Measurements from ENCODE around the gene MB. TPM values are rescaled to one million over a fixed set of nuclear protein-coding genes. Genes with fewer than 3 reads are reported as not detected.

Gene MB
- total RNA-seq, 2 donors from 2014 or later: 1.4 to 2.6 TPM

DNA sequence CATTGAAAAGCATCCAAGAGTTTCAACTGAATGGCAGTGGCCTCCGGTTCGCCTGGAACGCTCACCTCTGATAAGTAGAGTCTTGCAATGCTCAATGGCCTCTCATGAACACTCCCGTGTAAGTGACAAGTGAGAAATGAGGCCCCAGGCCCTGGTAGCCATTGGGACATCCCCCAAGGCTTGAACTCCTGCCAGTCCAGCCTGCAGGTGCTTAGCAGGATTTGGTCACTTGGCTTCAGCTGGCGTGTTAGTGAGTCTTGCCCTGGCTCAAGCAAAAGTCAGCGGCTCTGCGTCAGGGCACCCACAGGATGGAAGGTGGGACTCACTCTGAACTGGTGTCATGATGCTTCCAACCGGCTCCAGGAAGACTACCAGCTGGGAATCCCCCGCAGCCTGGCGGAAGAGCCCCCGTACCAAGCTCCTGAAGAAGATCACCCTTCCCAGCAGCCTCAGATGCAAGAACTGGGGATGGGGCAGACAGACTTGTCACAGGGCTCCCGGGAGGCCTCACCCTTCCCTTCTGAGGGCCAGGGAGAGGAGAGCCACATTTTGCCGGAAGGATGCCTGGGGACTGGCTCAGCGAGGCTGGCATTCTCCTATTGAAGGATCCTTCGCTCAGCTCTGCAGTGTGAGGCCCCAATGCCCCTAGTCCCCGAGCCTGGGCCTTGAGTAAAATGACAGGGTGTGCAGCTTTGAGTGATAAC, 19.3 kb downstream of the MB start:
- H3K27me3 Mint-ChIP-seq (ENCODE audit: insufficient read depth): no peaks in the 10 kb centered on the region
- Histone ChIP-seq H3K27me3 (ENCODE audit: control insufficient read depth, insufficient read depth, low read length, poor library complexity, severe bottlenecking) (no peaks in the 10 kb centered on the region), H3K9ac (ENCODE audit: extremely low read depth, low read length, poor library complexity, severe bottlenecking) (no peak overlapping the region), H3K4me1 (ENCODE audit: control insufficient read depth, insufficient read depth, low read length) (peaks cover 9% of the 10 kb centered on the region), H3K4me3 (ENCODE audit: low read length) (no peak overlapping the region), H3K36me3 (ENCODE audit: control insufficient read depth, insufficient read depth, low read length) (no peaks in the 10 kb centered on the region), H3K9me3 (ENCODE audit: control insufficient read depth, low read length) (no peaks in the 10 kb centered on the region), H3K27ac (ENCODE audit: low read depth, low read length) (no peak overlapping the region)
- peaks cover 13% of the 10 kb centered on the region for H3K4me1 Mint-ChIP-seq
- H3K27ac Mint-ChIP-seq: no peak overlapping the region
- peaks cover 4% of the 10 kb centered on the region for H3K36me3 Mint-ChIP-seq (ENCODE audit: low read depth)
- no peak for DNase-seq
- 93% methylated on average over 10 to 16 of the region's 16 CpGs for WGBS, 2 experiments (ENCODE audit: insufficient coverage in 1 of 2, insufficient read length in 1 of 2)
- H3K4me3 Mint-ChIP-seq: no peak overlapping the region
- peaks cover 1% of the 10 kb centered on the region for H3K9me3 Mint-ChIP-seq
- TF ChIP-seq, protein P1, sequence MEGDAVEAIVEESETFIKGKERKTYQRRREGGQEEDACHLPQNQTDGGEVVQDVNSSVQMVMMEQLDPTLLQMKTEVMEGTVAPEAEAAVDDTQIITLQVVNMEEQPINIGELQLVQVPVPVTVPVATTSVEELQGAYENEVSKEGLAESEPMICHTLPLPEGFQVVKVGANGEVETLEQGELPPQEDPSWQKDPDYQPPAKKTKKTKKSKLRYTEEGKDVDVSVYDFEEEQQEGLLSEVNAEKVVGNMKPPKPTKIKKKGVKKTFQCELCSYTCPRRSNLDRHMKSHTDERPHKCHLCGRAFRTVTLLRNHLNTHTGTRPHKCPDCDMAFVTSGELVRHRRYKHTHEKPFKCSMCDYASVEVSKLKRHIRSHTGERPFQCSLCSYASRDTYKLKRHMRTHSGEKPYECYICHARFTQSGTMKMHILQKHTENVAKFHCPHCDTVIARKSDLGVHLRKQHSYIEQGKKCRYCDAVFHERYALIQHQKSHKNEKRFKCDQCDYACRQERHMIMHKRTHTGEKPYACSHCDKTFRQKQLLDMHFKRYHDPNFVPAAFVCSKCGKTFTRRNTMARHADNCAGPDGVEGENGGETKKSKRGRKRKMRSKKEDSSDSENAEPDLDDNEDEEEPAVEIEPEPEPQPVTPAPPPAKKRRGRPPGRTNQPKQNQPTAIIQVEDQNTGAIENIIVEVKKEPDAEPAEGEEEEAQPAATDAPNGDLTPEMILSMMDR (conservative IDR thresholded peaks at IDR 0.05): no peak

DNA sequence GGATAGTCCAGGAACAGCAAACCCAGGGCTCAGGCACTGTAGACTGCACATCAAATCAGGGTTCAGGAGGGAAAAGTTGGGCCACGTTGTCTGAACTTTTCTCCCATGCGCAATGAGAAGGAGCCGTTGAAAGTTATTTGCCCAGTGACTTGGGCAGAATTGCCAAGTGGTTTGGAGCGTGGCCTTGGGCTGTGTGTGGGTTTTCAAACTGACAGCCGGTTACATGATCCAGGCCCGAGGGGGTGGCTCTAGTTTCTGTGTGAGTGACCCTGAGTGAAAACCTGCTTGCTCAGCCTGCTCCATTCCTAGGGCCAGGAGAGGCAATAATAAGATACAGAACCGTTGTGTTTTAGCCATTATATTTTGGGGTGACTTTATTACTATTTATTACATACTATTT, 20.3 kb downstream of the MB start:
- H3K9me3 Mint-ChIP-seq: peaks cover 1% of the 10 kb centered on the region
- H3K4me3 Mint-ChIP-seq: no peak overlapping the region
- H3K27me3 Mint-ChIP-seq (ENCODE audit: insufficient read depth): no peaks in the 10 kb centered on the region
- H3K27ac Mint-ChIP-seq: no peak overlapping the region
- peaks cover 9% of the 10 kb centered on the region for H3K4me1 ChIP-seq (ENCODE audit: control insufficient read depth, insufficient read depth, low read length)
- 95 to 97% methylated on average over 6 of the region's 7 CpGs for WGBS, 2 experiments (ENCODE audit: insufficient coverage in 1 of 2, insufficient read length in 1 of 2)
- H3K27ac ChIP-seq (ENCODE audit: low read depth, low read length): no peak overlapping the region
- no peak for DNase-seq
- H3K27me3 ChIP-seq (ENCODE audit: control insufficient read depth, insufficient read depth, low read length, poor library complexity, severe bottlenecking): no peaks in the 10 kb centered on the region
- no peaks in the 10 kb centered on the region for H3K36me3 ChIP-seq (ENCODE audit: control insufficient read depth, insufficient read depth, low read length)
- H3K4me3 ChIP-seq (ENCODE audit: low read length): no peak overlapping the region
- H3K4me1 Mint-ChIP-seq: peaks cover 17% of the 10 kb centered on the region
- H3K9ac ChIP-seq (ENCODE audit: extremely low read depth, low read length, poor library complexity, severe bottlenecking): no peak overlapping the region
- H3K36me3 Mint-ChIP-seq (ENCODE audit: low read depth): peaks cover 4% of the 10 kb centered on the region
- TF ChIP-seq, protein P1 (conservative IDR thresholded peaks at IDR 0.05): no peak
- H3K9me3 ChIP-seq (ENCODE audit: control insufficient read depth, low read length): no peaks in the 10 kb centered on the region

DNA sequence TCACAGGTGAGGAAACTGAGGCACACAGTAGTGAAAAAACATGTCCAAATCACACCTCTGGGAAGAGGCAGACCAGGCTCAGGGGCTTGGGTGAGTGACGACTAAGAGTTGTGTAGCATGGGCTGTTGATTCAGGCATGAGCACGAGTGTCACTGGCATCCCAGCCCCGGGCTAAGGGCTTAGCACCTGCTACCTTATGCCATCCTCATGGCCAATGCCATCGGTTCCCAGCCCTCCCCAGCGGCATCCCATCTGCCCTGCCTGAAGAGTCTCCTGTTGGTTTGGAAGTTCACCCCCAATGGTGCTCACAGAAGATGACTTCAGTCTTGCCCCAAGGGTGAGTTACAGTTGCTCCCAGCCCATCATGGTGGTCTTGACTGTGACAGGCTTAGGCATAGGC, 22.4 kb downstream of the MB start:
- peaks cover 9% of the 10 kb centered on the region for H3K4me1 ChIP-seq (ENCODE audit: control insufficient read depth, insufficient read depth, low read length)
- WGBS, 2 experiments (ENCODE audit: insufficient coverage in 1 of 2, insufficient read length in 1 of 2): 85 to 97% methylated on average over 2 to 5 of the region's 5 CpGs
- Mint-ChIP-seq H3K27ac (peak overlapping the region; percentile 56), H3K27me3 (ENCODE audit: insufficient read depth) (no peaks in the 10 kb centered on the region), H3K4me3 (no peak overlapping the region), H3K9me3 (peaks cover 1% of the 10 kb centered on the region), H3K4me1 (peaks cover 17% of the 10 kb centered on the region), H3K36me3 (ENCODE audit: low read depth) (peaks cover 4% of the 10 kb centered on the region)
- H3K9ac ChIP-seq (ENCODE audit: extremely low read depth, low read length, poor library complexity, severe bottlenecking): no peak overlapping the region
- H3K36me3 ChIP-seq (ENCODE audit: control insufficient read depth, insufficient read depth, low read length): no peaks in the 10 kb centered on the region
- H3K27me3 ChIP-seq (ENCODE audit: control insufficient read depth, insufficient read depth, low read length, poor library complexity, severe bottlenecking): no peaks in the 10 kb centered on the region
- no peaks in the 10 kb centered on the region for H3K9me3 ChIP-seq (ENCODE audit: control insufficient read depth, low read length)
- H3K4me3 ChIP-seq (ENCODE audit: low read length): no peak overlapping the region
- no peak overlapping the region for H3K27ac ChIP-seq (ENCODE audit: low read depth, low read length)
- DNase-seq: no peak
- TF ChIP-seq, protein P1 (conservative IDR thresholded peaks at IDR 0.05): no peak

Measured in endodermal cell (in vitro differentiated cells).